ENCODE measurements around the gene INHBE. TPM values are rescaled to one million over a fixed set of nuclear protein-coding genes. Genes with fewer than 3 reads are reported as not detected.

INHBE gene
- total RNA-seq, 2 donors from 2014 or later = not detected

Other genes with a start within 250 kb of the INHBE start
- gene NXPH4, start 238.5 kb upstream of the INHBE start, total RNA-seq = 1 to 10 TPM in 1 of 2 donors, under 1 TPM in 1; 0.50 to 2.1 TPM
- 10 to 100 TPM; 31.1 to 39.6 TPM for gene SHMT2, start 225.6 kb upstream of the INHBE start, total RNA-seq
- 1 to 10 TPM; 1.2 to 2.7 TPM for gene STAC3, start 204.1 kb upstream of the INHBE start, total RNA-seq
- 10 to 100 TPM; 47.6 to 66.5 TPM for gene R3HDM2, start 24.3 kb upstream of the INHBE start, total RNA-seq
- not detected for gene INHBC, start 20.5 kb upstream of the INHBE start, total RNA-seq
- gene GLI1, start 4.5 kb downstream of the INHBE start, total RNA-seq = 1 to 10 TPM in 1 of 2 donors, under 1 TPM in 1; 0.97 to 1.2 TPM
- 10 to 100 TPM in 1 of 2 donors, 1 to 10 TPM in 1; 8.0 to 15.2 TPM for gene ARHGAP9, start 24.6 kb downstream of the INHBE start, total RNA-seq
- 100 to 1,000 TPM in 1 of 2 donors, 10 to 100 TPM in 1; 74.6 to 115 TPM for gene MARS1, start 32.8 kb downstream of the INHBE start, total RNA-seq
- 10 to 100 TPM; 20.0 to 31.7 TPM for gene DDIT3, start 65.2 kb downstream of the INHBE start, total RNA-seq
- 10 to 100 TPM; 35.7 to 41.5 TPM for gene MBD6, start 67.5 kb downstream of the INHBE start, total RNA-seq
- 10 to 100 TPM; 80.5 to 96.7 TPM for gene DCTN2, start 91.9 kb downstream of the INHBE start, total RNA-seq
- gene KIF5A, start 94.7 kb downstream of the INHBE start, total RNA-seq = under 1 TPM; 0.10 to 0.18 TPM
- gene PIP4K2C, start 135.9 kb downstream of the INHBE start, total RNA-seq = 10 to 100 TPM; 15.3 to 16.1 TPM
- 10 to 100 TPM; 24.5 to 25.3 TPM for gene DTX3, start 149.5 kb downstream of the INHBE start, total RNA-seq
- 10 to 100 TPM; 13.7 to 17.3 TPM for gene ARHGEF25, start 156.1 kb downstream of the INHBE start, total RNA-seq
- gene B4GALNT1, start 177.9 kb downstream of the INHBE start, total RNA-seq = 1 to 10 TPM; 2.4 to 3.3 TPM
- gene OS9, start 238.8 kb downstream of the INHBE start, total RNA-seq = 100 to 1,000 TPM; 160 to 163 TPM